ENCODE data around the gene CDK17.
A peak's percentile ranks its signal among the peaks of the same experiment; 100 is the strongest.
"Not testable (repeated sequence)": the region's sequence is repeated elsewhere in the genome, so short reads cannot be mapped to it uniquely, and the experiment has no call there.

Gene CDK17

GRCh38 chr12:96383991-96384390 is 16.2 kb downstream of the CDK17 start:
- DNase-seq, result no peak

GRCh38 chr12:96383371-96383770 is 16.9 kb downstream of the CDK17 start:
- DNase-seq, result no peak

DNA sequence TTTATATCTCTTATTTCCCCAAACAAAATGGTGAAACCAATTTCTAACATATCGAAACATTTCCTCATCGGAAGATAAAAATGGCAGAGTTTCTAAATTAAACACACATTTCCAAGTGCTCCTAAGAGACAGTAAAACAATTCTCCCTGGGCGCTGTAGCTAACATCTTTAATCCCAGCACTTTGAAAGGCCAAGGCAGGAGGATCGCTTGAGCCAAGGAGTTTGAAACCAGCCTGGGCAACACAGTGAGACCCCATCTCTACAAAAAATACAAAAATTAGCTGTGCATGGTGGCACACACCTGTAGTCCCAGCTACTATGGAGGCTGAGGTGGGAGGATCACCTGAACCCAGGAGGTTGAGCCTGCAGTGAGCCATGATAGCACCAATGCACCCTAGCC is 20.5 kb downstream of the CDK17 start:
- DNase-seq, result not testable (repeated sequence)

GRCh38 chr12:96378319-96378718 is 21.9 kb downstream of the CDK17 start:
- DNase-seq, result no peak

DNA sequence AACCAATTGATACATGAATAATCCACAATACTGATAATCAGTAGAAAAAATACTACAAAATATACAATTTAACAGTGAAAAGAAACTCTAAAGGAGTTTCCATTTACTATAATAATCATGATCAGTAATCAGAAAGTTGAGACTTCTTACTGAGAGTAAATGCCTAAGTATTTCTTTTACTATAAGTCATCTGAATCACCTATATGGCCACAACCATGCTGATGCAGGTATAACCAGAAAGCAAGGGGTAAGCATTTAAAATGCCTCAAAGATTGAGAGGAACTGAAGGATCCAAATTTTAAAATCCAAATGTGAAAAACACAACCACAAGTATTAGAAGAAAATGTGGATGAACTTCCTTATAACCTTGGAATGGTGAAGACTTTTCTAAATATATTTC is 23.4 kb downstream of the CDK17 start:
- no peak for DNase-seq

- peak; percentile 50 for DNase-seq
Observed at GRCh38 chr12:96375841-96376604, 24.2 kb downstream of the CDK17 start.

- DNase-seq, result no peak
Observed at GRCh38 chr12:96375170-96375569, 25.1 kb downstream of the CDK17 start.

- no peak for DNase-seq
Observed at GRCh38 chr12:96371790-96372699, 28.2 kb downstream of the CDK17 start.

DNA sequence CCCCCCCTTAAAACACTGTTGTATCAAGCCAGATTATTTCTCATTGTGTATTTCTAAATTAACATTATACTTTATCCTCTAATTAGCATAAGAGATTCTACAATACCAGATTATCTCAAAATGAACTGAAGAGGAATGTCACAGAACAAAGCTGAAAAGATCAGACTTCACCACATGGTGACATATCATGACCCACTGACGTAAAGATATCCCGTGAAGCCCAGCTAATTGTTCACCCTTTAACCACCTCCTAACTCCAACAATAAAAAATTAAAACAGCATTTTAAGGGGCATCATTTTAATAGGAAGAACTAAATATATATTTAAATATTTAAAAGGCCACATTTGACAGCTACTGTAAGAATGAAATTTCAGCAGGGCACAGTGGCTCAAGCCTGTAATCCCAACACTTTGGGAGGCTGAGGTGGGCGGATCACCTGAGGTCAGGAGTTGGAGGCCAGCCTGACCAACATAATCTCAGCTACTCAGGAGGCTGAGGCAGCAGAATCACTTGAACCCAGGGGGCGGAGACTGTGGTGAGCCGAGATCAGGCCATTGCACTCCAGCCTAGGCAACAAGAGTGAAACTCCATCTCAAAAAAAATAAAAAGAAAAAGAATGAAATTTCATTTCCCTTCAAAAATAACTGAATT is 29.0 kb downstream of the CDK17 start:
- DNase-seq, result no peak

DNA sequence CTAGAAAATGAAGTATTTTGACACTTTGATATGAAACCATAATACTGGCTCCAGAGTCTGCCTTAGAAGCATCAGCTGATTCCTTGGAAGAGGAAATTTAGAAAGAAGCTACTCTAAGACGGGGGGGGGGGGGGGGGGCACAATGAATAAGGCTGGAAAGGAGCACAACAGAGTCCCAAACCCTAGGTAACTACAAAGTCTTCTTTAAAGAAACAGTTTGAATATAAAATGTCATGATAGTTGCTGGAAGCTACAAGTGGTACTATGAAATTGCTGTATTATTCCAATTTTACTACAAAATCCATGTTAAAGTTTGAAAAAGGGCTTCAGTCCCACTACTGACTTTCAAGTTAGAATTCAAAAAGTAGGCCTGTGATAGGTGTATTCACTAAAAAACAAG is 31.6 kb downstream of the CDK17 start:
- no peak for DNase-seq

- no peak for DNase-seq
Observed at GRCh38 chr12:96368233-96368632, 32.0 kb downstream of the CDK17 start.

DNA sequence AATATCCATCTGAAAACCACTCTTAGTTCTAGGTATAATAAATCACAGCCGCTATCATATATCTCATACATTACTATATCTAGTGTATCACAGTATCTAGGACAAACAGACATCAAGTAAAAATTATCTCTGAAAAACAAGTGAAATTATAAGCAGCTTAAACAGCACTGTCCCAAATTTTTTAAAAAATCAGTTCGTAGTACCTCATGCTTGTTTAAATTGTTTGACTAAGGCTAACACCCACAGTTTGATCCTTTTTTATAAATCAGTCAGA is 33.9 kb downstream of the CDK17 start:
- no peak for DNase-seq

DNA sequence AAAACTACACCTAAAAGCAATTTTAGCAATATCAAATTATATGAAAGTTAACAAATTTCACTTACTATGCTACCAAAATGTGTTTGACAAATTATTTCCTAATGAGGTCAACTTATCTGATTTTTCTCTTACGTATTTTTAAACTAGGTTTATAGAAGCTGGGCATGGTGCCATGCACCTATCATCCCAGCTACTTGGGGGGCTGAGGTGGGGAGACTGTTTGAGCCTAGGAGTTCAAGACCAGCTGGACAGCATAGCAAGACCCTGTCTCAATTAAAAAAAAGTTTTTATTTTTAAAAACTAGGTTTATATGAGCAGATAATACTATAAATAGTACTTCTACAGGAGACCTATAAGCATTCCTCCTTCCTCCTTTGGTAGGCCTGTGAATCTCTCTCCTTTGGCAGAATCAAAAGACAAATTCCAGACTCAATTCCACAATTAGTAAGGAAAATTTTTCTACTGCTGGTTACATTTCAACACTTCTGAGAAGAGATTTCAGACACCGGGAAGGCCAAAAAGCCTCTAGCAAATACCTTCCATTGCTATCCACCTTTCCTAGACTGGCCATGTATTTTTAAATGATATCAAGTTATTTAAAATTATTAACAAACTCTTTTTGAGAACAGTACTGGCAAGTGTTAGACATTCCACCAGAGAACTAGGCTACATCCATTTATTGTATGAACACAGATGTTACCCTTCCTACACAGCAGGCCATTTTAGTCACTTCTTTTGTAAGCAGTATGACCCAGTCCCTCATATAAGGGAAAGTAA is 34.4 kb downstream of the CDK17 start:
- DNase-seq, result no peak

- DNase-seq, result no peak
Observed at GRCh38 chr12:96364092-96364700, 36.0 kb downstream of the CDK17 start.

GRCh38 chr12:96361074-96361473 is 39.2 kb downstream of the CDK17 start:
- no peak for DNase-seq

GRCh38 chr12:96360550-96360949 is 39.7 kb downstream of the CDK17 start:
- DNase-seq, result no peak

- no peak for DNase-seq
Observed at GRCh38 chr12:96359328-96359727, 40.9 kb downstream of the CDK17 start.

GRCh38 chr12:96356831-96357230 is 43.4 kb downstream of the CDK17 start:
- DNase-seq, result no peak

GRCh38 chr12:96354844-96355534 is 45.2 kb downstream of the CDK17 start:
- DNase-seq, result no peak

- no peak for DNase-seq
Observed at GRCh38 chr12:96354326-96354725, 45.9 kb downstream of the CDK17 start.

DNA sequence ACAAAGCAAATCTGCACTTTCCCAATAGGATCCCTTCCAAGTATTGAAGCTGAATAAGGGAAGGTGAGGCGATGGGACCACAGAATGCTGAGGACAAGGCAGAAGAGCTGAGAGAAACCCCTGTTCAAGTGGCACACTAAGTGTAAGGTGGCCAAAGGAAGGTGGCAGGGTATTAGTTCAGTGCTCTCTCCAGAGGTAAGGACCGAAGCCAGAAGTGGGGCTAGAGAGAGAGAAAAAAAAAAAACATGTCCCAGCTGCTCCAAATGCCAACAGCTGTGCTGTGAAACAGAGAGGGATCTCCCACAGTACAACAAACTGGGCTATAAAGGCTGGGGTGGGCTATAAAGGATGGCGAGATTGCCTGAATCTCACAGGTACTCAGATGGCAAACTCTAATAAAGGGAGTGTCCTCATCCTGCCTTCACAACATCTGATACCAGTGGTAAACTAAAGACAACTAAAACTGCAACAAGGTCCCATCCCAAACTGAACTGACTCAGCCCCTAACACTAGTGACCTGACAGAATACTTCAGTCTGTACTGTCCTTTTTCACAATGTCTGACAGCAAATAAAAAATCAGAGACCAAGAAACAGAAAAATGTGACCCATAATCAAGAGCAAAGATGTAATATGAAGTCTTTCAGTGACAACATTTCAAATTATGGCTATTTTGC is 47.9 kb downstream of the CDK17 start:
- DNase-seq, result no peak

Data from GF-D8 (cell line).